8988T (cell line): ENCODE results near the gene UBE2Q1.
"Not testable (repeated sequence)": the region's sequence is repeated elsewhere in the genome, so short reads cannot be mapped to it uniquely, and the experiment has no call there.

ENCODE experiments used
- DNase-seq: peaks from one replicate; pipeline ENCODE4 v3.0.0; 2011

Gene UBE2Q1

GRCh38 chr1:154549202-154549770, 9.2 kb downstream of the UBE2Q1 start:
- DNase-seq: no peak

DNA sequence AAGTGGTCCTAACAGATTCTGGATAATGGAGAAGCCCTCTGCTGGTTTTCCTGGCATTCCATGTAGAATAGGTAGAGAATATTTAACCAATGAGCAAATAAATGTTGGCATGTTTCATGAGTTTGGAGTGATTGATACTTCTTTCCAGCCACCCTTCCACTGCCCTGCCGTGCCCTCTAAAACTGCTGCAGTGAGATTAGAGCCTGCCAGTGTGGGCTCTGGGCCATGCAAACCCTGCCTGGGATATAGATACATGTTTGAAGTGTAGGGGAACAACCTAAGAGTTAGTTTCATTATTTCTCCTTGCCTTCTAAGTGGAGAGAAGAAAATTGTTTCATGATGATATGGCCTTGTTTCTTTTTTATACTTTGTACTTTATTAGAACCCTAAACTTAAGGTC, 10.4 kb downstream of the UBE2Q1 start:
- DNase-seq: no peak

DNA sequence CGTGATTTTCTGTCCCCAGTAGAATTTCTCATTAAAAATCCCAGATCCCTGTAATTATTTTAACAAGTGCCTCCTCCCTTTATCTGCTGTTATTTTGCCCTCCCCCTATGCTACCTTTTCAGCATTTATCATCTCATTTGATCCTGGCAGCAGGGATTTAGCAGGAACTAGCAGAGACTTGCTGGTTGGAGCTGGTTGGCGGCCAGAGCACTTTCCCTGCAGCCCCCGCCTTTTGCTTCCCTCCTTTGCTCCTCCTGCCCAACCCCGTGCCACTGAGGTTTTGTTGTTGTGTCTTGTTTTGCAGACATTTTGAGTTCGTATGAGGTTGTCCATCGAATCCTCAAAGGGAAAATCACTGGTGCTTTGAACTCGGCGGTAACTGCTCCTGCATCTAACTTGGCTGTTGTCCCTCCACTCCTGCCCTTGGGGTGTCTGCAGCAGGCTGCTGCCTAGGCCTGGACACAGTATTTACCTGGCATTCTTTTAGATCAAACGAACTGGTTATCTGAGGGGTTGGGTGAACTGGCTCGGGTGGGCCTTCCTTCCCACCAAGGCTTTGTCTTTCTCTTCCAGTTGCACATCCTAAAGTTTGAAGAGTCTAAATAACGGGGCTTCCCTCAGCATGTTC, 11.2 kb downstream of the UBE2Q1 start:
- no peak for DNase-seq

DNA sequence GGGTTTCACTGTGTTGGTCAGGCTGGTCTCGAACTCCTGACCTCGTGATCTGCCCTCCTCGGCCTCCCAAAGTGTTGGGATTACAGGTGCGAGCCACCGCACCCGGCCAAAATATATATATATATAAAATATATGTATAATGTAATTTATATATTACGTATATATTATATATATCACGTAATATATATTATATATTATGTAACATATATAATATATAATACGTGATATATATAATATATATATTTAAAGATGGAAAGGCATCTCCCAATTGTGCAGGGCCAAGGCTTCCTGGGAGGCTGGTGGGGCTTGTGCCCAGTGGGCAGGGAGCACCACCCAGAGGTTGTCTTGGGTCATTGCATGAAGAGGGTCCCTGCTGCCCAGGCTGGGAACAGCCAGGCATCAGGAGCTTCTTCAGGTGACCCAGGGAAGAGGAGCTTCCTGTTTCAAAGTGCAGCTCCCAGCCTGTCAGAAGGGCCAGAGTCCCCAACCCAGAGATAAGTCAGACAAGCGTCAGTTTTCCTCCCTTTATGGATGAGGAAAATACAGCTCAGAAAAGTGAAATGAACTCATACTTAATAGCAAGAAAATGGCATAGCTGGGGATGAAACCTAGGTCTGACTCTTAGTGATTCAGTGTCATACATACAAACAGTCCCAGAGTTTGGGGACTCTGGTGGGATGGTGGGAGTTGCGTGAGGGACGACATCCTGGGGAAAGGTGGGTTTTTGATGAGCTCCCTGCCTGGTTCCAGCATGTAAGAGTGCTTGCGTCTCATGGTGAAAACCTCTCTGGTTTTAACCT, 12.0 kb downstream of the UBE2Q1 start:
- peak; percentile 81 for DNase-seq

- no peak for DNase-seq
Observed at GRCh38 chr1:154541231-154541630, 17.2 kb downstream of the UBE2Q1 start.

GRCh38 chr1:154539486-154540483, 18.7 kb downstream of the UBE2Q1 start:
- DNase-seq: no peak

DNA sequence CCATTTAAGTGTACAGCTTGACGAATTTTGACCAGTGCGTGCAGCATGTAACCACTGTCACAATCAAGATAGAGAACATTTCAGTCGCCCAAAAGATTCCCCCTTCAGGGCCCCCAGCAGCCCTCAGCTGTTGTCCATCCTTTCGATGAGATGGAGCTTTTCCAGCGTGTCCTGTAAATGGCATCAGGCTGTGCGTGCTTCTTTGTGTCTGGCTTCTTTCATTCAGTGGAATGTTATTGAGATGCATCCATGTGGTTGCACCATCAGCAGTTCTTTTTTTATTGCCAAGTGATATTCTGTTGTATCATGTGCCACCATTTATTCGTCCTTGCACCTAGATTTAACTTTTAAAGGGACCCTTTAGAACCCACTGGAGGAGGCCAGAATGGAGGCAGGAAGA, 21.9 kb downstream of the UBE2Q1 start:
- no peak for DNase-seq

- peak; percentile 53 for DNase-seq
Observed at GRCh38 chr1:154533952-154534844, 24.3 kb downstream of the UBE2Q1 start.

DNA sequence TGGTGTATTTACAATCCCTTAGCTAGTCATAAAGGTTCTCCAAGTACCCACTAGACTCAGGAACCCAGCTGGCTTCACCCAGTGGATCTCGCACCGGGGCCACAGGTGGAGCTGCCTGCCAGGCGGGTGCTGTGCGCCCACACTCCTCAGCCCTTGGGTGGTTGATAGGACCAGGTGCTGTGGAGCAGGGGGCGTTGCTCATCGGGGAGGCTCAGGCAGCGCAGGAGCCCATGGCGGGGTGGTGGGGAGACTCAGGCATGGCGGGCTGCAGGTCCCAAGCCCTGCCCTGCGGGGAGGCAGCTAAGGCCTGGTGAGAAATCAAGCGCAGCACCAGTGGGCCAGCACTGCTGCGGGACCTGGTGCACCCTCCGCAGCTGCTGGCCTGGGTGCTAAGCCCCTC, 26.5 kb downstream of the UBE2Q1 start:
- DNase-seq: not testable (repeated sequence)

GRCh38 chr1:154529308-154529707, 29.2 kb downstream of the UBE2Q1 start:
- no peak for DNase-seq

DNA sequence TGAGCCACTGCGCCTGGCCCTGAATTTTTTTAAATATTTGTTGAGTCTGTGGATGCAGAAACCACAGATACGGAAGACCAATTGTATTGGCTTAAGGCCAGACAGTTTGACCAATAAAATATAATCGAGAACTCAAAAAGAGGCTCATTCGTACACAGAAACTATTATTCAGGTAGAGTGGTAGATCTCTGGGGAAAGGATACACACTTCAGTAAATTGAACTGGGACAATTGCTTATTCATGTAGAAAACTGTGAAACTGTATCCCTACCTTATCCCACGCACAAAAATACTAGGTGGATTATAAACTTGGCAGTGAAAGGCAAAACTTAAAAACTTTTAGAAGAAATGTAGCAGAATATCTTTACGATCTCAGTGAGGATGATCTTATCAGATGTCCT, 31.3 kb downstream of the UBE2Q1 start:
- no peak for DNase-seq

DNA sequence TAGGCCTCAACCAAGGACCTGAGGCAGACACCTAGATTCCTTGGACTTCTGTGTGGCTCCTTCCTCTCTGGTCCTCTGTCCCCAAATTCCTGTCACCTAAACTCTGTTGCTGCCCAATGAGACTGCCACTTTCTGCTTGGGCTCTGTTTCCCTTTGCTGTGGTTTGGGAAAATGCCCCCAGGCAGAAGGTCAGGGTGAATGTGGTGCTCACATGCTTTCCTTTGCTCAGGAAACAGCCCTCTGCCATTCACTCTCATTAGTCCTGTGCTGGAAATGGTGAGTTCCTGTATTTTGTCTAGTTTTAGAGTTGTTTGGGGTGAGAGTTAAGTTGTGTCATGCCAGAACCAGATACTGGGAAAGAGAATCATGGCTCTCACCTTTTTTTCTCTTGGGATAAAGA, 33.6 kb downstream of the UBE2Q1 start:
- DNase-seq: no peak

DNA sequence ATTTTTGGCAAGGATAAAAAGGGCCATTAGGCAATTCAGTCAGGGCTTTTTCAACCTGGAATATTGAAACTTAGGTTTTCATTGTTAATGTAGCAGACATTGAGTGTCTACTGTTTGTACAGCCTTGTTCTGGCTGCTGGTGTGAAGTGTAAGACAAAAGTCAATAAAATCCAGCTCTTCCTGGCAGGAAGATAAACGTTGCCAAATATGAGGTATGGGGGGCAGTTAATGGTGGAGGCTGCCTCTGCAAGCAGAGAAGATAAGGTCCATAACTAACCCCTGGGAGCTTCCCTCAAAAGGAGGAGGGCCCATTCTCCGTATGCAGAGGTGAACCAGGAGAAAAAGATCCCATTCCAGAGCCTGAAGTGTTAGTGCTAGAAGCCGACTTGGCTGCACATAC, 36.8 kb downstream of the UBE2Q1 start:
- DNase-seq: no peak

DNA sequence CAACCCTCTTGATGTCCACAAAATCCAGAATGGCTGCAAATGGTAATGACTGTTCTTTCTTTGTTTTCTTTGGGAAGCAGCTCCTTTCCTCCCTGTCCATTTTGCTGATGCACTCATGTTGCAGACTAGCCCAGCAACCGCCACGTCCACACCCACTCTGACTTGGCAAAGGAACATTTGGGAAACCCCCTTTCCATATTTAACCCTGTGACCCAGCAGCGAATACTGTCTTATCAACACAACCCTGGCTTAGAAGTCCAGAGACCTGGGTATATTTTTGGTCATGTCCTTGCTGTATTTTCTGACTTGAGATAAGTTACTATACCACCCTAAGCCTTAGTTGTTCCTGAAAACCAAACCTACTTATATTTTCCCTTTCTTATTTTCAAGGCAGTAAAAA, 38.1 kb downstream of the UBE2Q1 start:
- no peak for DNase-seq

- no peak for DNase-seq
Observed at GRCh38 chr1:154519591-154519991, 38.9 kb downstream of the UBE2Q1 start.

GRCh38 chr1:154517661-154518060, 40.8 kb downstream of the UBE2Q1 start:
- DNase-seq: no peak

GRCh38 chr1:154514066-154514553, 44.4 kb downstream of the UBE2Q1 start:
- no peak for DNase-seq

- DNase-seq: no peak
Observed at GRCh38 chr1:154512760-154513159, 45.7 kb downstream of the UBE2Q1 start.

DNA sequence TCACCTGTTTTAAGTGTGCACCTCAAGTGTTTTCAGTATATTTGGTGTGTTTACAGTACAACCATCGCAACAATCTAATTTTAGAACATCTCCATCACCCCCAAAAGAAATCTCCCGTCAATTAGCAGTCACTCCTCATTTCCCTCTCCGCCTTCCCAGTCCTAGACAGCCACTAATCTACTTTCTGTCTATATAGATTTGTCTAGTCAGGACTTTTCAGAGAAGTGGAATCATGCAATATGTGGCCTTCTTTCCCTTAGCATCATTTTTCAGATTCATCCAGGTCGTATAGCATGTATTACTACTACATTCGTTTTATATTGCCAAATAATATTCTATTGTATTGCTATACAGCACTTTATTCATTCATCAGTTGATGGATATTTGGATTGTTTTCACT, 54.6 kb downstream of the UBE2Q1 start:
- DNase-seq: no peak

- no peak for DNase-seq
Observed at GRCh38 chr1:154502744-154503115, 55.7 kb downstream of the UBE2Q1 start.

DNA sequence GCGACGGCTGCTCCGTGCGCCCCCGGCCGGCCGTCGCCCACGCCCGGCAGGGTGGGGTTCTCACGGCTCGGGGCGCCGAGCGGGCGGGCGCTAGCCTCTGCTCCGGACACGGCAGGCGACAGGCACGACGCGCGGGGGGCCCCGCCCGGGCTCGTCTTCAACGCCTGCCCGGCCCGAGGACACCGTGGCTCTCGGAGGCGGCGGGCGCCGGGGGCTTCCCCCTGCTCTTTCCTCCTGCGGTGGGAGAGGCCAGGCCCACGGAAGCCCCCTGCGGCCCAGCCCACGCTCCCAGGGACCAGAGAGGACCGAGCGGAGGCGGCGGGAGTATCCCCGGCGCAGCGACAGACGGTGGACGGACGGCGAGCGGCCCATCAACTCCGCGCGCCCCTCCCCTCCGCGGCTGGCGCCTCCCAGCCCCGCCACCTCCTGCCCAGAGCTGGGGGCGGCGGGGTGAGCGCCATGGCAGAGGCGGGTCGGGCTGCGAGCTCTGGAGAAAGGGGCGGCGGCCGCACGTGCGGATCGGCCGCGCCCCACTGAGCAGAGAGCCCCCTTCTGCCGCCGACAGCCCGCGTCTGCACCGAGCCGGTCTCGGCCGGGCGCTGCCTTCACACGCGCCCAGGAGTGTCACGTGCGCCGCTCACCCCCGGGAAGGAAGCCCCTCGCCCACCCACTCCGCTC, 56.3 kb downstream of the UBE2Q1 start, which contains the start of the genes SHE and TDRD10:
Gene SHE, minus strand, starts transcription at position 347 of the 678 bp plus-strand sequence. CDS start 386 bp downstream, outside the sequence.
Gene TDRD10, plus strand, starts transcription at position 154 of the 678 bp plus-strand sequence. CDS start 4,685 bp downstream, outside the sequence.
- no peak for DNase-seq
